Measurements from ENCODE around the gene MITF.

The MITF gene

GRCh38 chr3:69729147-69729919, 9.9 kb upstream of the MITF start:
- DNase-seq = no peak

GRCh38 chr3:69731080-69731479, 8.2 kb upstream of the MITF start:
- no peak for DNase-seq

- no peak for DNase-seq
Observed at GRCh38 chr3:69735893-69736292, 3.4 kb upstream of the MITF start.

- DNase-seq = no peak
Observed at GRCh38 chr3:69737392-69737791, 1.9 kb upstream of the MITF start.

- no peak for DNase-seq
Observed at GRCh38 chr3:69738315-69738714, 949 bp upstream of the MITF start.

GRCh38 chr3:69738859-69739203, 433 bp upstream of the MITF start:
- no peak for DNase-seq

- DNase-seq = no peak
Observed at GRCh38 chr3:69740103-69741021, 1.1 kb downstream of the MITF start.

- DNase-seq = no peak
Observed at GRCh38 chr3:69741032-69741767, 1.9 kb downstream of the MITF start.

GRCh38 chr3:69742391-69742790, 3.1 kb downstream of the MITF start:
- DNase-seq = no peak

GRCh38 chr3:69743975-69744906, 5.0 kb downstream of the MITF start:
- no peak for DNase-seq

- DNase-seq = no peak
Observed at GRCh38 chr3:69745505-69745904, 6.2 kb downstream of the MITF start.

GRCh38 chr3:69746119-69746518, 6.9 kb downstream of the MITF start:
- DNase-seq = no peak

GRCh38 chr3:69747511-69748258, 8.4 kb downstream of the MITF start:
- no peak for DNase-seq

- no peak for DNase-seq
Observed at GRCh38 chr3:69748503-69748902, 9.2 kb downstream of the MITF start.

- no peak for DNase-seq
Observed at GRCh38 chr3:69749461-69749860, 10.2 kb downstream of the MITF start.

- DNase-seq = no peak
Observed at GRCh38 chr3:69750549-69750948, 11.3 kb downstream of the MITF start.

GRCh38 chr3:69751074-69751476, 11.8 kb downstream of the MITF start:
- DNase-seq = no peak

GRCh38 chr3:69752241-69752640, 13.0 kb downstream of the MITF start:
- DNase-seq = no peak

GRCh38 chr3:69753179-69753775, 14.0 kb downstream of the MITF start:
- no peak for DNase-seq

- no peak for DNase-seq
Observed at GRCh38 chr3:69755795-69756194, 16.5 kb downstream of the MITF start.
